Measurements from ENCODE around the gene PROZ.
"Not testable (repeated sequence)": the region's sequence is repeated elsewhere in the genome, so short reads cannot be mapped to it uniquely, and the experiment has no call there.

PROZ gene

DNA sequence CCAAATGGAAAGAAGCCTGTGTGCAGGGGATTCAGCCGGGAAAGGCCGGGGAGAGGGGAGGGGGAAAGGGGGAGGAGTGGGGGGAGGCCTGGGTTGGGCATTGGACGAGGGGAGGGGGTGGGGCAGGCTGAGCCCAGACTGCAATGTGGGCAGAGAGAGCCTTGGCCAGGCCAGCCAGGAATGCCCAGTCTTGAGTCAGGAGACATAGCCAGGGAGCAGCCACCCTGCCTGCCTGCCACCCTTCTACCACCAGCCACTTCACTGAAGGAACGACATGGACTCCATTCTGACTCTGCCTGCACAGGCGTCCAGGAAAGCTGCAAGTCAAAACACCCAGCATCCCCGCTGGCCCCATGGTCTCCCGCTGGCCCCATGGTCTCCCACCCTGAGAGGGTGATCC is 498 bp downstream of the PROZ start:
- no peak for DNase-seq

DNA sequence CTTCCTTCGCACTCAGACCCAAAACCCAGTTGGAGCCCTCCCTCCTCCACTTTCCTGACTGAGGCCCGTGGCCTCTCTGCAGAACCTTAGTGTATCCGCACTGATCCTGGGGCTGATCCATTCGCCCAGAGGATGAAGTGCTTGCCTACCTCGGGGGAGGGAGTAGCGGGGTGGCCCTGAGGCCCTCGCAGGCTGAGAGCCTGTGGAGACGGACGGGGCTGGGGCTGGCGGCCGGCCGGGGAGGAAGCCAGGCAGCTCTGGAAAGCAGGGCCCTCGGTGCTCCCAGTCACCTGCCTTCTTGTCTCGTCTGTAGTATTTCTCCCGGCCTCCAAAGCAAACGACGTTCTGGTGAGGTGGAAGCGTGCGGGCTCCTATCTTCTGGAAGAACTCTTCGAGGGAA is 1.3 kb downstream of the PROZ start:
- no peak for DNase-seq

DNA sequence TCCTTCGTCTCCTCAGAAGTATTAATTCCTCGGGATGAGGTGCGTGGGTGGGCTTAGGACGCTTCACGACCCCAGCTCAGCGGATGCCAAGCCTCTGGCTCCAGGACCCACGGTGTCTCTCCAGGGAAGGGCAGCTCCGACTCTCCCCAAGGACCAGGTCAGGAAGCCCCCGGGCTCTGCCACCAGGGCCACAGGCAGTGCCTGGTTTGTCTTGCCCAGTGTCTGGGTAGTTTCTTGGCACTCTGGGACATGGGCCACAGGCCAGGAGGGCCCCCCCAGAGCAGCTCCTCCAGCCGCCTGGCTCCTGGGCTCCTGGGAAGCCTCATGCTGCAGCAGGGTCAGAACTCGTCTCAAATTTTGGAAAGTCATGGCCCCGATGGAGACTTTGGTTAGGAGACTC is 2.5 kb downstream of the PROZ start:
- no peak for DNase-seq

DNA sequence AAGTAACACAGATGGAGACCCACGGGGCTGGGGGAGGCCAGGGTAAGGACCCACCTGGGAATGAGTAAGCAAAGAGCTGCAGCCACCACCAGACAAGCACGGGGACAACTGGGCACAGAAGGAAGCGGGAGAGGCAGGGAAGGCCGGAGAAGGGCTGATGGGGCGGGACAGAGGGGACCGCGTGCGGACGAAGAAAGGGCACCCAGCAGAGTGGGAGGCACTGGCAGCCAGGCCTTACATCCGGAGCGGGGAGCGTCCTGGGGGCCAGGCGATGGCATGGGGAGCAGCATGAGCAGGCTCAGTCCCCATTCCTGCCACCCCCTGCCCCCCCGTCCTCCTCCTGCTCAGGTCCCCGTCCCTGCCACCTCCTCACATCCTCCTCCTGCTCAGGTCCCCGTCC is 3.0 kb downstream of the PROZ start:
- no peak for DNase-seq

DNA sequence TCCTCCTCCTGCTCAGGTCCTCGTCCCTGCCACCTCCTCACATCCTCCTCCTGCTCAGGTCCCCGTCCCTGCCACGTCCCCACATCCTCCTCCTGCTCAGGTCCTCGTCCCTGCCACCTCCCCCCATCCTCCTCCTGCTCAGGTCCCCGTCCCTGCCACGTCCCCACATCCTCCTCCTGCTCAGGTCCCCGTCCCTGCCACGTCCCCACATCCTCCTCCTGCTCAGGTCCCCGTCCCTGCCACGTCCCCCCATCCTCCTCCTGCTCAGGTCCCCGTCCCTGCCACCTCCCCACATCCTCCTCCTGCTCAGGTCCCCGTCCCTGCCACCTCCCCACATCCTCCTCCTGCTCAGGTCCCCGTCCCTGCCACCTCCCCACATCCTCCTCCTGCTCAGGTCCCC is 3.5 kb downstream of the PROZ start:
- DNase-seq, result not testable (repeated sequence)

DNA sequence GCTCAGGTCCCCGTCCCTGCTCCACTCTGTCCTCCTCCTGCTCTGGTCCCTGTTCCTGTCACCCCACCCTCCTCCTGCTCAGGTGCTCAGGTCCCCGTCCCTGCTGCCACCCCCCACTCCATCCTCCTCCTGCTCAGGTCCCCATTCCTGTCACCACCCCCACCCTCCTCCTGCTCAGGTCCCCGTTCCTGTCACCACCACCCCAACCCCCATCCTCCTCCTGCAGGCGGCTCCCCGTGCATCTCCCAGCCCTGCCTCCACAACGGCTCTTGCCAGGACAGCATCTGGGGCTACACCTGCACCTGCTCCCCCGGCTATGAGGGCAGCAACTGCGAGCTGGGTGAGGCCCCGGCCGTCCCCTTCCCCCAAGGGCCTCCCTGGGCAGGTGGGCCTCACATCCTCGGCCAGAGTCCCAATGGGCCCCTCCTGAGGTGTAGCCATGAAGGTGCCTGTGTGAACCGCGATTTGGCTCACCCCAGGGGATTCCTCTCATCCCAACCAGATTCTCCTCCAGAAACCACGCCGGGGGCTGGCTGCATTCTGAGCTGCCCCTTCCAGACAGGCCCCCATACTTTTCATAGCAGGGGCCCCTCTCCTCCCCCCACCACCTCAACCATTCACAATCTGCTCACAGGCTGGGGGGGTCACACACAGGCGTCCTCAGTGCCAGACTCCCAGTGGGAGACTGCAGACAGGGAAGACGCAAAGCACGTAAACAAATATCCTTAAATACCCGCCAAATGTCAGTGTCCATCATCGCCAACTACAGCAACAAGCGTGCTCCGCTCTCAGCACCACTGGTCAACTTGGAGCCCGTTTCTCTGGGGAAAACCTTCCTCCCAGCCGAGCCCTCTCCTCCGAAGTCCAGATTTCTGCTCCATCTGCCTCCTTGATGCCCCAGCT is 4.6 kb downstream of the PROZ start:
- DNase-seq, result no peak

DNA sequence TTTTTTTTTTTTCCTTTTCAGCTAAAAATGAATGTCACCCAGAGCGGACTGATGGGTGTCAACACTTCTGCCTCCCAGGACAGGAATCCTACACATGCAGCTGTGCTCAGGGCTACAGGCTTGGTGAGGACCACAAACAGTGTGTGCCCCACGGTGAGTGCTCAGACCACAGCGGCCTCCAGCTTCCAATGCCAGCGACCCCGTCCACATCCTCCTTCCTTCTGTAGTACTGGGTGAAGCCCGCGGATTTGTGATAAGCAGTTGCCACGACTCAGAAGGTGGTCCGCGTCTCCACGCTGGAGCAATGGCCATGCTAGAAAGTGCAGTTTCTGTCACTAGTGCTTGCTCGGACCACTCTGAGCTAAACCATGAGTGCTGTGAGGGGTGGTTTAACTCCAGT is 6.0 kb downstream of the PROZ start:
- no peak for DNase-seq

DNA sequence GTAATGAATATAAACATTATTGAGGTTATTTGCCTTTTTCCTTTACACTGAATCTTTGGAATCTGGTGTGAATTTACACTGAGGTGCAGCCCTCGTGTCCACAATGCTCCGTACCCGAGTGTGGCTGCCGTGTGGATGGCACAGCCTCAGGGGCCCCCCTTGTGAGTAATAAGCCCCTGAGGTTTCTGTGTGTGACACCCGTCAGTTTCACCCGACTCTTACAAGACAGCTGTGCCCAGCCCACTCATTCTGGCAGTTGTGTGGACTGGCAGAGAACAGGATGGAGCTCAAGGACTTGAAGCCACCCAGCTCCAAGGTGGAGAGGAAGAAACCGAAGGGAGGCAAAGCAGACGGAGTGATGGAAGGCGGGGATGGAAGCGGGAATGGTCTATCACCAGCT is 7.8 kb downstream of the PROZ start:
- DNase-seq, result no peak

DNA sequence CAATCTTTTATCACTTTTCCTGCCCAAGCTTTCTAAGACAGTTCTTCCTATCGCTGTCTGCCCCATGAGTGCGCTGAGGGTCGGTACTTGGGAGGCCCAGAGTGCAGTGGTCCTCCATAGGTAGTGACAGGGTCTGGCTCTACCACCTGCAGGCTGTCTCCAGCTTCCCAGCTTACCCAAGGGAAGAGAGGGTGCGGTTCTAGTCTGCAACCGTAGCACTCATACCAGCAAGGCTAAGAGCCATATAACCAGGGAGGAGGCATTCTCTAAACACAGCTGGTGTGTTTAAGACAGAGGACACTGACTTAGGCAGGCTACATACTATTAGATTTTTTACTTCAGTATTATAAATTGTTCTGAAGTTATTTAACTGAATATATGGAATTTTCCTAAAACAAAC is 8.2 kb downstream of the PROZ start:
- DNase-seq, result no peak

DNA sequence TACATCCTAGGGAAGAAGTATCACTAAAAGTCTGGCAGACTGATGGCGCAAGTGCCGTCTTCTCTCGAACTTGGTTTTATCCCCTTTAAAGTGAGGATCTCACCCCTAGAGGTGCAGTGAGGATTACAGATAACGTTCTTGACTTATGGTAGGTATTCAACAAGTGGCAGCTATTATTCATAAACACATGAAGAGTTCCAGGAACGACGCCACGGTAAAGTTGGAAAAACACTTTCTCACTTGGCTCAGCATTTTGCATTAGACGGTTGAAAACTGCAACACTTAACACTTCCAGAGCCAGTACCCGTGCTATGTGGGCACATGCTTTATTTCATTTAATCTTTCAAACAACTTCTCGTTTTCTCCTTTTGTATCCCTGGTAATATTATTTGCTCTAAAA is 8.7 kb downstream of the PROZ start:
- no peak for DNase-seq

DNA sequence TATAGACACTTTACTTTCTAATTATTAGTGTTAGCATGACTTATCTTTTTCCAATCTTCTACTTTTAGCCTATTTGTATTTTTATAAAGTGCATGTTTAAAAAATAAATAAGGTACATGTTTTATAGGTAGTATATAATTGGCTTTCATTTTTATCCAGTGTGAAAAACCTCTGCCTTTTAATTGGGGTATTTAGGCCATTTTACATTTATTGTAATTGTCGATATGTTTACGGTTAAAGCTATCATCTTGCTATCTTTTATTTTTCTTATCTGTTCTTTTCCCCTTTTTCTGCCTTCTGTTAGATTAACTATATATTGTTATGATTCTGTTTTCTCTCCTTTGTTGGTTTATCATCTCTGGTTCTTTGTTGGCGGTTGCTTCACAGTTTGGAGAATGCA is 9.1 kb downstream of the PROZ start:
- no peak for DNase-seq

DNA sequence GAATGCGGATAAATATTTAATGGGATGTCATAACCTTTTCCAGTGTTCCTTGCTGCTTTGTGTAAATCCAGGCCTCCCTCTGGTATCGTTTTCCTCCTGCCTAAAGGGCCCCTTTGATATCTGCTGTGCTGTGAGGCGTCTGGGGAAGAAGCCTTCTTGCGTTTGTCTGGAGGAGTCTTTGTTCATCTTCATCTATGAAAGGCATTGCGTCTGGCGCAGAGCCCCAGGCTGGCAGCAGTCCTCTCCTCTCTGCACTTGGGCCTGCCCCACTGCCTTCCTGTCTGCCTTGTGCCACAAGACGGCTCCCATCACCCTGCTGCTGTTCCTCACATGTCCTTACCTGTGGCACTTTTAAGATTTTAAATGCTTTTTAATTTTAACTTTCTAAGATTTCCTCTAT is 9.8 kb downstream of the PROZ start:
- no peak for DNase-seq

DNA sequence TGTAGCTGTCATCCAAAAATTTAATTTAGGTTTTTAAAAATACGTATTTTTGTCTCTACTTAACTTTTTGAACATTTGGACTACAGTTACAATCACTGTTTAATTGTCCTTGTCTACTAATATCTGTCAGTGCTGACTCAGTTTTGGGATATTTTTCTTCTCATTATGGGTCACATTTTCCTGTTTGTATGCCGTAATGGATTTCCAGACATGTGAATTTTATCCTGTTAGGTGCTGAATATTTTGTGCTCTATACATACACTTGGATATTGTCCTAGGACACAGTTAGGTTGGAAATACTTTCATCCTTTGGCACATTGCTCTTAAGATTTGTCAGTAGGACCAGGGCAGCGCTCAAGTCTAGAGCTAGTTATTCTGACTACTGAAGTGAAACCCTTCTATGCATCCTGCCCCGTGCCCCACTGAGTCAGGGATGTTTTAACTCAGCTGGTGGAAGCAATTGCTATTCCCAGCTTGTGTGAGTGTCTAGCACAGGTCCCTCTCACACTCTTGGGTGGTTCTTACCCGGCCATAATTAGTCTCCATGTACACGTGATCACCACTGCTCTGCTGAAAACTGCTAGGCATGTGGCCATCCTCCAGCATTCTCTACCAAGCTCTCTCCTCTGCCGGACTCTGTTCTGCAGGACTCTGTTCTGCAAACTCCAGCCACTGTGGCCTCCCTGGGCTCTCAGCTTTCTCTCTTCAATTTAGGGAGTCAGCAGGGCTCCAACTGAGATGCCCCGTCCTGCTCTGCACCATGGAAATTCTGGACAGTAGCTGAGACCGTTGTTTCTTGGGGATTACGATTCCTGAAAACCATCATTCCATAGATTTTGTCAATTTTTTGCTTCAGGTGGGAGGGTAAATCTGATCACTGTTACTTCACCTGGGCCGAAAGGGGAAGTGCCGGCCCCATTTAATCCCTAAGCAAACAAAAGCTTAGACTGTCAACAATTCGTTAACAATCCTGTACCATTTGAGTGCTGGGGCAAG is 11.1 kb downstream of the PROZ start:
- no peak for DNase-seq

DNA sequence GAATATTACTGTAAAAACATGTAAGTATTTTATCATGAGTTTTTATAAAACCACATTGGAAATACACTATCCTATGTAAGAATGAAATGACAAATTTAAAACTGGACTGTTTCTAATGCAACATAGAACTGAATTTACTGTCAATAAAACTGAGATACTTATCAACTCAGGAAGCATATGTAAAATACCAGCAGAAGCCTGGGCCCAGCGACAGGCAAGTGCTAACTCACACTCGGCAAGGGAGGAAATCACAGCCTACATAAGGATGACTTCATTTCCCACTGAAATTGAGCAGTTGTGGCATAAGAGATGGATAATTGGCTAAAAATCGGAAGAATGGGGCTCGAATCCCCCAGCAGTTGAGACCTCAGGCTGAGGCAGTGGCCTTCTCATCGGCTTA is 12.1 kb downstream of the PROZ start:
- no peak for DNase-seq

DNA sequence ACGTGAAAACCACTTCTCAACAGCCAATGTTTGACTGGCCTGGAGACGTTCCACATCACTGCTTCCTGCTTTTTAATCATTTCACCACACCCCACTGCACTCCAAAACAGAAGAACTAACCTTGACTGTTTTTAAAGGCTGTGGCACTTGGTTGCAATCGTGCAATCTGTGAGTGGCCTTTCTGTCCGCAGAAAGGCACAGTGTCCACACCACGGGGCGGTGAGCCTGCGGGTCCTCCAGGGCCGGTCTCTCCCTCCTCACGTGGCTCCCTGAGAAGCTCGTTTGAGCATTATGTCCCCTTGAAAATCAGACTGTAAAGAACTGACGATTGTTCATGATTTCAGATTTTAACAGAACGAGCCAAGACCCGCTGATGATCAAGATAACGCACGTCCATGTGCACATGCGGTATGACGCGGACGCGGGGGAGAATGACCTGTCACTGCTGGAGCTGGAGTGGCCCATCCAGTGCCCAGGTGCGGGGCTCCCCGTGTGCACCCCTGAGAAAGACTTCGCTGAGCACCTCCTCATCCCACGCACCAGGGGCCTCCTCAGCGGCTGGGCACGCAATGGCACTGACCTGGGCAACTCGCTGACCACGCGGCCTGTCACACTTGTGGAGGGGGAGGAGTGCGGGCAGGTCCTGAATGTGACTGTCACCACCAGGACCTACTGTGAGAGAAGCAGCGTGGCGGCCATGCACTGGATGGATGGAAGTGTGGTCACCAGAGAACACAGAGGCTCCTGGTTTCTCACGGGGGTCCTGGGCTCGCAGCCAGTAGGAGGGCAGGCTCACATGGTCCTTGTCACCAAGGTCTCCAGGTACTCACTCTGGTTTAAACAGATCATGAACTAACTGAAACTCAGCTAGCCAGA is 13.0 kb downstream of the PROZ start:
- DNase-seq, result no peak

DNA sequence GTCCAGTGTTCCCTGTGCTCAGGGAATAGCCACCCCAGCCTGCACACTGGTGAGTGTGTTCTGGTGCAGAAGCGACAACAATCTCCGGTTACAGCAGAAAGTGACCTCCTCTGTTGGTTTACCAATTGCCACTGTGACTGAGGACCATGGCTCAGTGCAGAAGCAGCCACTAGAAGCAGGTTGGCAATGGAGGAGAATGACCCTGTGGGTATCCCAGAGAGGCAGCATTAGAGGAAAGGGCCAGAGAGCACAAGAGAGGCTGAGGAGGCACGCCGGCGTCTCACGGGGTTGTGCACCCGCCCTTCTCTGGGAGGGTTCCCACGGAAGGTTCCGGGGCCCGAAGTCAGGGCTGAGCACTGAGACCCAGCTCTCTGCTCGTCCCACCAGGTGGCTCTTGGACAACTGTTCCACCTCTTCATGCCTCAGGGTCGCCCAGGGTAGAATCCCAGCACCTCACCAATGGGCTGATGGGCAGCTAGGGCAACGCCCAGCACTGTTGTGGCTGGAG is 14.0 kb downstream of the PROZ start:
- no peak for DNase-seq

DNA sequence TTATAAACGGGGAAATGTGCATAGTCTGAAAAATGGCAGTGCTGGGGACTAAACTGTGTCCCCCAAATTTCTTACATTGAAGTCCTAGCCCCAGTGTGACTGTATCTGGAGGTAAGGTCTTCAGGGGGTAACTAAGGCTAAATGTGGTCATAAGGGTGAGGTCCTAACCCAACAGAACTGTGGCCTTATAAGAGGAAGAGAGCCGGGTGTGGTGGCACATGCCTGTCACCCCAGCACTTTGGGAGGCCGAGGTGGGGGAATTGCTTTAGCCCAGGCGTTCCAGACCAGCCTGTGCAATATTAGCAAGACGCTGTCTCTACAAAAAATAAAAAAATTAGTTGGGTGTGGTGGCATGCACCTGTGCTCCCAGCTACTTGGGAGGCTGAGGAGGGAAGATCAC is 17.8 kb downstream of the PROZ start:
- no peak for DNase-seq

DNA sequence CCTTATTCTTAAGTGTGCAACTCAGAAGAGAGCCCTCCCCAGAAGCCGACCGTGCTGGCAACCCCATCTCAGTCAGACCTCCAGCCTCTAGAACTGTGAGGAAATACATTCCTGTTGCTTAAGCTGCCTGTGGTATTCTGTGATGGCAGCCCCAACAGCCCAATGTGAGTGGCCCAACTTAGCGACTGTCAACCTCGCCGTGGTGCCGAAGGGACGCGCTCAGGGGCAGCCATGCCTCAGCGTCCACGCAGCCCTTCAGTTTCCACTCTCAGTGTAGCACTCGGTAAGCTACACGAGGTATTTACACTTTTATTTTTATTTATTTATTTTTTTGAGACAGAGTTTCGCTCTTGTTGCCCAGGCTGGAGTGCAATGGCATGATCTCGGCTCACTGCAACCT is 18.4 kb downstream of the PROZ start:
- DNase-seq, result no peak

DNA sequence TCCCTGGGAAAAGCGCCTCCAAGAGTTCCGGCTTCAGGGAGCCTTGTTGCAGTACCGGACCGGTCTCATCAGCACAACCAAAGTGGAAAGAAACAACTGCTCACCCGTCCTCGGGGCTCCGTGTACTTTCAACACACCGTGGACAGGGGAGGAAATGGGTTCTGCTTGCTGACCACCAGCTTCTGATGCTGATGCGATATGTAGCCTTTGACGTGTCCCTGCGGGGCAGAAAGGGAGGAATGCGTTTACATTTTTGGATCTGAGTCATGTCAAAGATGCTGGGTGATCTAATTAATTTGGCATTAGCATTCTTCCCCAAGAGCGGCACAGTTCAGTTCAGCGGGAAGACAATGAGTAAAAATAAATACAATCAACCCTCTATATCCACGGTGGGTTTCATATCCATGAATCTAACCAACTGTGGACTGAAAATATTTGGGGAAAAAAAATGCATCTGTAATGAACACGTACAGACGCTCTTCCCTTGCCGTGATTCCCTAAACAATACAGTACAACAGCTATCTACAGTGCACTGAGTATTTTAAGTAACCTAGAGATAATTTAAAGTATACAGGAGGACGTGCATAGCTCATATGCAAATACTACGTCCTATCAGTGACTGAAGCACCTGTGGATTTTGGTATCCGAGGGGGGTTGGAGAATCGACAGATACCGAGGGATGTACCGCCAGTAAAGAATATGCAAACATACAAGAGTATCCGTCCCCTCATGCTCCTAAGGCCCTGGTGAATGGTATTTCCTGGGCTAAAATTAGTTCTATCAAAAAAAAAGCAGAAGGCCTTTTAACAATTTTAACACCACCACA is 19.8 kb downstream of the PROZ start:
- DNase-seq, result no peak

DNA sequence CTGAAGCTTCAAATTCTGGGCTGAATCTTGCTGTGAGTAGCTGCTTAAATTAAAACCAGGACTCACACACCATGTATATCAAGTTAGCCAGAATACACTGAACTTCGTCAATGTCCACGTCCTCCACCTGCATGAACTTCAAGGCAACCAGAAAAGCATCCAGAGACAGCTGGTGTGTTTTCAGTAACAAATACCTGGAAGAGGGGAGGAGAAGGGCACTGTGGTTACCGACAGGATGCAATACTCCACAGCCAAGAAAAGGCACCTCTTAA is 20.4 kb downstream of the PROZ start:
- DNase-seq, result no peak

DNA sequence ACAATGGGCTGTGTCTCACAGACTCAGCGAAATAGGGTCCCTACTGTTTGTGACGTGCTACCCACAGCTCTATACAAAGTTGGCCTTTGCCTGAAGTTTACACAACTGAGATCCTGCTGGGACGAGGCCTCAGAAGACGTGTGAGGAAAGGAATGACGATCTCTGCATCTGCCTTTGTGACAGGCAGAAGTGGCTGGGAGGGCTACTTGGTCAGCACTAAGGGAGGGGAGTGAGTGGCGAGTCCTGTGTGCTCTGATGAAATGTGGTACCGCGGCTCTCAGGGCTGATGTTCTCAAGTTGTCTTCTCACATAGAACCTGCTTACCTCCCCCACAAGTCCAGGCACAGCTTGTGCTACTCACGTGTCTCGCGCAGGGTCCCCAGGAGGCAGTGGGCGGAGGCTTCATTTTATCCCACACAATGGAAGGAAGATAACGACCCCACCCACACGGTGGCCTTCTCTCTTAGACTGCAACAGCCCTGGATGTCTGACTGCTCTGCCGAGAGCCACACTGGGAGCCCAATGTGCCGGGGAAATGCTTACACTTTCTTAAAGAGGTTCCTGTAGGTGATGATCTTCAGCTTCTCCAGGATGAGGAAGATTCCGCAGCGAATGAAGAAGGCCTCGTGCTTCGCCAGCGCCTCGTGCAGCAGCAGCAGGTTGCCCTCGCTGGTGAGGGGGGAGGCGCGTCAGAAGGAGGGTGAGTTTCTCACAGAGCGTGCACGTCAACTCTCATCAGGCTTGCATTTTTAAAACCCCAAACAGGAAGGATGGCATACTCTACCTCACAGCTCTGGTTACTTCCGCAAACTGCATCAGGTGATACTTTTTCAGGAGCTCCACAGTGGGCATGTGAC is 21.2 kb downstream of the PROZ start:
- DNase-seq, result no peak
